ENCODE measurements around the gene C17orf67. TPM values are rescaled to one million over a fixed set of nuclear protein-coding genes. Genes with fewer than 3 reads are reported as not detected.

The C17orf67 gene
- total and polyA plus RNA-seq, 2 experiments from 2014 or later = 0.27 to 0.73 TPM

GRCh38 chr17:56880133-56880532 is 46.4 kb upstream of the C17orf67 start:
- Histone ChIP-seq H3K27me3 (no peaks in the 10 kb centered on the region), H3K4me2 (no peak overlapping the region), H2AFZ (no peak overlapping the region), H3K27ac (no peak overlapping the region), H4K20me1 (ENCODE audit: insufficient read depth, poor library complexity, severe bottlenecking) (no peaks in the 10 kb centered on the region), H3K79me2 (no peaks in the 10 kb centered on the region), H3K9me2 (replicated peaks; ENCODE audit: insufficient read depth) (no peaks in the 10 kb centered on the region), H3K36me3 (replicated peaks; ENCODE audit: insufficient read depth, low read depth) (no peaks in the 10 kb centered on the region), H3K9me3 (ENCODE audit: low read depth) (no peaks in the 10 kb centered on the region), H3K4me3 (no peak overlapping the region), H3K4me1 (ENCODE audit: insufficient read depth) (no peaks in the 10 kb centered on the region)
- WGBS (ENCODE audit: low lambda C conversion rate, missing lambda C conversion rate) = 90% methylated on average over 3 of the region's 3 CpGs
- DNase-seq (ENCODE audit: low spot score) = no peak
- TF ChIP-seq CTCF (IDR thresholded peaks at IDR 0.05; ENCODE audit: poor library complexity) = no peak
- no peak for TF ChIP-seq EZH2 (IDR thresholded peaks at IDR 0.05; ENCODE audit: borderline replicate concordance)
- TF ChIP-seq EZH2phosphoT487 (IDR thresholded peaks at IDR 0.05; ENCODE audit: low read depth, severe bottlenecking, unreplicated experiment) = no peak

GRCh38 chr17:56879280-56879679 is 45.6 kb upstream of the C17orf67 start:
- H3K79me2 ChIP-seq = no peaks in the 10 kb centered on the region
- H4K20me1 ChIP-seq (ENCODE audit: insufficient read depth, poor library complexity, severe bottlenecking) = no peaks in the 10 kb centered on the region
- H3K9me3 ChIP-seq (ENCODE audit: low read depth) = no peaks in the 10 kb centered on the region
- 94% methylated on average over 7 of the region's 7 CpGs for WGBS (ENCODE audit: low lambda C conversion rate, missing lambda C conversion rate)
- H3K9me2 ChIP-seq (replicated peaks; ENCODE audit: insufficient read depth) = no peaks in the 10 kb centered on the region
- H3K4me3 ChIP-seq = no peak overlapping the region
- no peak overlapping the region for H3K27ac ChIP-seq
- no peak overlapping the region for H3K4me2 ChIP-seq
- TF ChIP-seq EZH2 (IDR thresholded peaks at IDR 0.05; ENCODE audit: borderline replicate concordance) (no peak), CTCF (IDR thresholded peaks at IDR 0.05; ENCODE audit: poor library complexity) (no peak), EZH2phosphoT487 (IDR thresholded peaks at IDR 0.05; ENCODE audit: low read depth, severe bottlenecking, unreplicated experiment) (no peak)
- DNase-seq (ENCODE audit: low spot score) = no peak
- H3K27me3 ChIP-seq = no peaks in the 10 kb centered on the region
- H2AFZ ChIP-seq = no peak overlapping the region
- H3K36me3 ChIP-seq (replicated peaks; ENCODE audit: insufficient read depth, low read depth) = no peaks in the 10 kb centered on the region
- H3K4me1 ChIP-seq (ENCODE audit: insufficient read depth) = no peaks in the 10 kb centered on the region

GRCh38 chr17:56876766-56877179 is 43.1 kb upstream of the C17orf67 start:
- Histone ChIP-seq H4K20me1 (ENCODE audit: insufficient read depth, poor library complexity, severe bottlenecking) (no peaks in the 10 kb centered on the region), H3K4me2 (no peak overlapping the region), H2AFZ (no peak overlapping the region), H3K4me1 (ENCODE audit: insufficient read depth) (no peaks in the 10 kb centered on the region), H3K27ac (no peak overlapping the region), H3K9me3 (ENCODE audit: low read depth) (no peaks in the 10 kb centered on the region), H3K9me2 (replicated peaks; ENCODE audit: insufficient read depth) (no peaks in the 10 kb centered on the region), H3K27me3 (no peaks in the 10 kb centered on the region), H3K79me2 (no peaks in the 10 kb centered on the region), H3K4me3 (no peak overlapping the region), H3K36me3 (replicated peaks; ENCODE audit: insufficient read depth, low read depth) (no peaks in the 10 kb centered on the region)
- TF ChIP-seq EZH2phosphoT487 (IDR thresholded peaks at IDR 0.05; ENCODE audit: low read depth, severe bottlenecking, unreplicated experiment) (no peak), EZH2 (IDR thresholded peaks at IDR 0.05; ENCODE audit: borderline replicate concordance) (no peak), CTCF (IDR thresholded peaks at IDR 0.05; ENCODE audit: poor library complexity) (no peak)
- DNase-seq (ENCODE audit: low spot score) = no peak
- WGBS (ENCODE audit: low lambda C conversion rate, missing lambda C conversion rate) = 85% methylated on average over 7 of the region's 7 CpGs
